HUES48 (cell line): ENCODE measurements around the gene CRLF1.

ENCODE experiments used
- H3K27ac ChIP-seq: one replicate; pipeline ENCODE4 v1.7.0; 2013; ENCODE audit warnings: low read depth, low read length, inconsistent platforms
- H3K27me3 ChIP-seq: 2 replicates; pipeline ENCODE4 v1.6.1; 2013; ENCODE audit warnings: mild to moderate bottlenecking, low read length; ENCODE audit not compliant: control insufficient read depth, insufficient read depth
- H3K36me3 ChIP-seq: 2 replicates; pipeline ENCODE4 v1.6.1; 2013; ENCODE audit warnings: low read length; ENCODE audit not compliant: control insufficient read depth, insufficient read depth
- H3K4me1 ChIP-seq: 2 replicates; pipeline ENCODE4 v1.6.1; 2013; ENCODE audit warnings: mild to moderate bottlenecking, low read length; ENCODE audit not compliant: control insufficient read depth, insufficient read depth
- H3K4me3 ChIP-seq: 2 replicates; pipeline ENCODE4 v1.5.1; 2013; ENCODE audit warnings: mild to moderate bottlenecking, low read depth, low read length
- H3K9ac ChIP-seq: 2 replicates; pipeline ENCODE4 v1.6.1; 2013; ENCODE audit warnings: mild to moderate bottlenecking, low read depth, low read length, moderate library complexity
- H3K9me3 ChIP-seq: 2 replicates; pipeline ENCODE4 v1.6.1; 2013; ENCODE audit warnings: low read length; ENCODE audit not compliant: control insufficient read depth, insufficient read depth

The CRLF1 gene, protein sequence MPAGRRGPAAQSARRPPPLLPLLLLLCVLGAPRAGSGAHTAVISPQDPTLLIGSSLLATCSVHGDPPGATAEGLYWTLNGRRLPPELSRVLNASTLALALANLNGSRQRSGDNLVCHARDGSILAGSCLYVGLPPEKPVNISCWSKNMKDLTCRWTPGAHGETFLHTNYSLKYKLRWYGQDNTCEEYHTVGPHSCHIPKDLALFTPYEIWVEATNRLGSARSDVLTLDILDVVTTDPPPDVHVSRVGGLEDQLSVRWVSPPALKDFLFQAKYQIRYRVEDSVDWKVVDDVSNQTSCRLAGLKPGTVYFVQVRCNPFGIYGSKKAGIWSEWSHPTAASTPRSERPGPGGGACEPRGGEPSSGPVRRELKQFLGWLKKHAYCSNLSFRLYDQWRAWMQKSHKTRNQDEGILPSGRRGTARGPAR

DNA sequence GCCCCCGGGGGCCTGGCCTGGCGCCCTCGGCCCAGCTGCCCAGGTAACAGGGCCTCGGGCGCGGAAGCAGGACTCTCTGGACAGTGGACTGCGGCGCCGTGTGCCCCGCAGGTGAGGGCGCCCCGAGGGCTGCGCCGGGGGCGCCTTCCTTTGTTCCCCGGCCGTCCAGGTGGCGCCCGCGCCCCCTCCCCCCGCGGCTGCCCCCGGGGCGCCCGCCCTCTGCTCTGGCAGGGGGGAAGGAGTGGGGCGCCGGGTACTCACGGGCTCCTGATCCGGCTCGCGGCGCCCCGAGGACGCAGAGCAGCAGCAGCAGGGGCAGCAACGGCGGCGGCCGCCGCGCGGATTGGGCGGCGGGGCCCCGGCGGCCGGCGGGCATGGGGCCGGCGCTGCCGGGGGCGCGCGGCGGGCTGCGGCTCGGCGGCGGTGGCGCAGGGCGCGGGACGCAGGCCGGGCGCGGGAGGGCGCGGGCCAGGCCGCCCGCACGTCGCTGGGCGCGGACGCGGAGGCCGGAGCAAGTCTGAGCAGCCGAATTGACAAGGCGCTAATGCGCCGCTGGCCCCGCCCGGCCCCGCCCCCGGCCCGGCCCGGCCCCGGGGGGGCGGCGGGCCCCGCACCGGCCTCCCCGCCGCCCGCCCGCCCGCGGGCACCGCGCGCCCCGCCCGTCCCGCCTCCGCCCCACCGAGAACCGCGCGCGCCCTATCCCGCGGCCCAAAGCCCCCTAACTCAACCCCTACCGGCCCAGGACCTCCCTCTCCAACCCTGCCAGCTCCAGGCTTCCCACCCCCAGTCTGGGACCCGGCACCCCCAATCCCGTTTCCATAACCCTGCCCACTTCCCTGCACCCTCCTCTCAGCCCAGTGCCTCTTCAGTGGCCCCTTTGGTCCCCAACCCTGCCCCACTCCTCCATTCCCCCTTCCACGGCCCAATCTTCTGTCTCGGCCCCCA, at the start of gene CRLF1:
TSS of gene CRLF1 (minus strand) at position 519 of the 945 bp plus-strand sequence. CDS start at position 376, 143 bp downstream.
- Histone ChIP-seq H3K9ac (no peak within 1 kb of the TSS), H3K9me3 (no peaks in the 10 kb centered on the region), H3K4me3 (peak within 1 kb of the TSS; percentile 21; the same call in 1 of the 2 replicates), H3K27me3 (peaks cover 95% of the 10 kb centered on the region), H3K27ac (no peak within 1 kb of the TSS), H3K36me3 (no peaks in the 10 kb centered on the region), H3K4me1 (peaks cover 40% of the 10 kb centered on the region)

DNA sequence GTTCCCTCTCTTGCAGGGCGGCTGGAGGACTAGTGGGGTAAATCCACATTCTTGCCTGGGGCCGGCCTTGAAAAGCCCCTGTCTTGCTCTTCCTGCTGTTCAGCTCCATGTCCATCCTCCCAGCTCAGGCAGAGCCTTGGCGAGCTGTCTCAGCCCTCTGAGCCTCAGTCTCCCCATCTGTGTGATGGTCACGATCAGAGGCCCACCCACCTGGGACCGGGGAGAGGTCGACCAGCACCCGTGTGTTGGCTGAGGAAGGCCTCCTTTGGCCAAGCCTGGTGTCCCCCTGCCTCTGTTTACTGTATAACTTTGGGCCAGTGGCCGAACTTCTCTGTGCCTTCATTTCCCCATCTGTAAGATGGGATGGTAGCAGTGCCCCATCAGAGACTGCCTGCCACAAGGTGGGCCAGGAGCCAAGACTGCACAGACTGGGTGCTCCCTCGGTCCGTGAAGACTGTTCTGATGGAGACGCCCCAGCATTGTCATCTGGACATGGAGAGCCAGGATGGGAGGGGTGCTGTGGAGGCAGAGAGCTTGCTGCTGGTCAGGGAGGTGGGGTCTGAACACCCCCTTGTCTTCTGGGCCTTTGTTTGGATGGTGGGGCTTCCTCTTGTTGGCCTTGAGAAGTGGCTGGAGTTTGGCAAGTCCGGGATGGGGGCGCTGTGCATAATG, 48.7 kb upstream of the CRLF1 start:
- Histone ChIP-seq H3K9ac (no peak overlapping the region), H3K36me3 (no peaks in the 10 kb centered on the region), H3K27me3 (no peaks in the 10 kb centered on the region), H3K4me3 (no peak overlapping the region), H3K4me1 (no peaks in the 10 kb centered on the region), H3K9me3 (no peaks in the 10 kb centered on the region), H3K27ac (no peak overlapping the region)

DNA sequence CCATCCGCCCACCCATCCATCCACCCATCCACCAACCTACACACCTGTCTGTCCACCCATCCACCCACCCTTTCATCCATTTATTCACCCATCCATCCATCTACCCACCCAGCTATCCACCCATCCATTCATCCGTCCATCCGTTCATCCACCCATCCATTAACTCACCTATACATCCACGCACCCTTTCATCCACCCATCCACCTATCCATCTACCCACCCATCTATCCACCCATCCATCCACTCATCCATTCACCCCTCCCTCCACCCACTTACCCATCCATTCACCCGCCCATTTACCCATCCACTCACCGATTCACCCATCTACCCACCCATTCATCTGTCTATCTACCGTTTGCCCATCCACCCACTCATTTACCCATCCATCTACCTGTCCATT, 47.9 kb upstream of the CRLF1 start:
- Histone ChIP-seq H3K9ac (no peak overlapping the region), H3K36me3 (no peaks in the 10 kb centered on the region), H3K27ac (no peak overlapping the region), H3K4me1 (no peaks in the 10 kb centered on the region), H3K27me3 (no peaks in the 10 kb centered on the region), H3K9me3 (no peaks in the 10 kb centered on the region), H3K4me3 (no peak overlapping the region)

DNA sequence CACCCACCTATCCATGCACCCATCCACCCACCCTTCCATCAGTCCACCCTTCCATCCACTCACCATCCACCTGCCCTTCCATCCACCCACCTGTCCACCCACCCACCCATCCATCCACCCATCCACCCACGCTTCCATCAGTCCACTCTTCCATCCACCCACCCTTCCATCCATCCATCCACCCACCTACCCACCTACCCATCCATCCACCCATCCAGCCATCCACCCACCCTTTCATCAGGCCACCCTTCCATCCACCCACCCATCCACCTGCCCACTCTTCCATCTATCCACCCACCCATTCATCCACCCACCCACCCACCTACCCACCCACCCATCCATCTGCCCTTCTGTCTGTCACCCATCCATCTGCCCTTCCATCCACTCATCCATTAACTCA, 47.3 kb upstream of the CRLF1 start:
- Histone ChIP-seq H3K27ac (no peak overlapping the region), H3K4me1 (no peaks in the 10 kb centered on the region), H3K4me3 (no peak overlapping the region), H3K9me3 (no peaks in the 10 kb centered on the region), H3K9ac (no peak overlapping the region), H3K27me3 (no peaks in the 10 kb centered on the region), H3K36me3 (no peaks in the 10 kb centered on the region)

DNA sequence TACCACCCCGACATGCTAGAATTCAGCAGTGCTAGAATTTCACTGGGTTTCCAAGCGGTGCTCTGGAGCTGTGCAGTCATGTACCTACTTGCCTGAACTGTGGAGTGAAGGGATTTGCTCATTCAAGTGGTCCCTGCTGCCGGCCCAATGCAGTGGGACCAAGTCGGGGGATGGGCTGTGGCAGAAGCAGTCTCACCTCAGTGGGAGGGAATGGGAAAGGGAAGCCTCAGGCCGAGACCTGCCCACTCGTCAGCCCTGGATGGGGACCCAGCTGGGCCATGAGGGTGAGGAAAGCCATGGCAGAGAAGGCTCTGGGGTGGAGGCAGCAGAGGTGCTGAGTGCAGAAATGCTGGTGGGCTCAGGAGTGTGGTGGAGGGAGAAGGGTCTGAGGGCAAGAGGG, 45.1 kb upstream of the CRLF1 start:
- Histone ChIP-seq H3K9me3 (no peaks in the 10 kb centered on the region), H3K27ac (no peak overlapping the region), H3K9ac (no peak overlapping the region), H3K4me3 (no peak overlapping the region), H3K36me3 (no peaks in the 10 kb centered on the region), H3K4me1 (no peaks in the 10 kb centered on the region), H3K27me3 (no peaks in the 10 kb centered on the region)

DNA sequence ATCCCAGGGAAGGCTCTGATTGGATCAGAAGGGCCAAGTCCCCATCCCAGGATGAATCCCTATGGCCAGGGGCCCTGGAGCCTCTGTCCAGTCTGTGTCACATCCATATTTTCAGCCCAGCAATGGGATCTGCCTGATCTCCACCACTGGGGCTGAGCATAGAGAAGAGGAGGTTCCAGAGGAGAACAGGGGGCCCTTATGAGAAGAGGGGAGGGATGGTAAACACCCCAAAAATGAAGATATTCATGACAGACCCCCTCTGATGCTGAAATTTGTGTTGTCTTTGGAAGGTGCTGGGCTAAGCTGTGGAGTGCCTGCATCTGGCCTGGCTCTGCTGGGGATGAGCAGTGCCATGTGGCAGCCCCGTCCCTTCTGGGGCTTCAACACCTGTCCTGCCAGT, 44.7 kb upstream of the CRLF1 start:
- no peaks in the 10 kb centered on the region for H3K27me3 ChIP-seq
- H3K4me3 ChIP-seq = no peak overlapping the region
- H3K36me3 ChIP-seq = no peaks in the 10 kb centered on the region
- H3K9me3 ChIP-seq = no peaks in the 10 kb centered on the region
- H3K9ac ChIP-seq = no peak overlapping the region
- no peaks in the 10 kb centered on the region for H3K4me1 ChIP-seq
- no peak overlapping the region for H3K27ac ChIP-seq

DNA sequence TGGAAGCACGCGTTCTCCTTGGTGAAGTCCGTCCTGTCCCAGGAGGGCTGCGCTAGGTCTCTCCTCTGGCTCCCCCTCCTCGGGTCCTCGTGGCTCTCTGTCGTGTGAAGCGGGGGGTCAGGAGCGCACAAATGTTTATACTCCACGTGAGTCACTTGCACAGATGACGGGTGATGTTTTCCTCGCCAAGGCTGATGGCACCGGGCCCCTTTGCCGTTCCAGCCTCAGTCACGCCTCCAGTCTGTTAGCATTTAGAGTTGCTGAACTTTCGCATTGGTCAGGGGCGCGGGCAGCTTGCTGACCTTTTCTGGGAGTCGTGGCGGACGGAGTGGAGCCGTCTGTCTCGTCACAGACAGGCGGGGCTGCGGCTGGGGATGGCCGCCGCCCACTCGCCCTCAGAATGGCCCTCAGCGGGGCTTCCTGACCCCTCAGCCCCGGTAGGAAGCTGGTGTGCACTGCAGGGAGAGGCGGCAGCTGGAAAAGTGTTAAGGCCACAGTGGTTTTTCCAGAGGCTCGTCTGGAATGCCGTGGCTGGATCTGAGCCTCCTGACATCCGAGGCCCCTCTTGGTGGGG, 44.0 kb upstream of the CRLF1 start:
- no peak overlapping the region for H3K4me3 ChIP-seq
- H3K36me3 ChIP-seq = no peaks in the 10 kb centered on the region
- no peaks in the 10 kb centered on the region for H3K27me3 ChIP-seq
- no peaks in the 10 kb centered on the region for H3K4me1 ChIP-seq
- H3K9me3 ChIP-seq = no peaks in the 10 kb centered on the region
- H3K27ac ChIP-seq = no peak overlapping the region
- no peak overlapping the region for H3K9ac ChIP-seq

DNA sequence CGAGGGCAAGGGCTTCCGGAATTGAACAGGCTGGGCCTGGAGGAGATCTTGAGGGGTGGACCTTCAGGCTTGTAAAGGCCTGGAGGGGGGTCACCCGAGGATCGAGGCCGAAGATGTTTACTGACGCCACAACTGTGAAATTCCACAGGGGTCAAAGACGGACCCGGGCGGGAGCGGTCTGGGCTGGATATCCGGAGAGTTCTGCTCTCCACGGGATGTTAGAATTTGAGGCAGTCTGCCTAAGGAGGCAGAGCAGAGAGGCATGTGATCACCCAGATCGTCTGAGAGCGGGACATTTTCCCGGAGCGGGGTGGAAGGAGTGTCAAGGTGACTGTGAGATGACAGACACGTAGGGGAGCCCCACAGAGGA, 43.4 kb upstream of the CRLF1 start:
- no peak overlapping the region for H3K9ac ChIP-seq
- H3K4me1 ChIP-seq = peaks cover 4% of the 10 kb centered on the region; the same call in 1 of the 2 replicates
- H3K27ac ChIP-seq = peak overlapping the region; percentile 40
- no peaks in the 10 kb centered on the region for H3K9me3 ChIP-seq
- H3K36me3 ChIP-seq = no peaks in the 10 kb centered on the region
- no peak overlapping the region for H3K4me3 ChIP-seq
- no peaks in the 10 kb centered on the region for H3K27me3 ChIP-seq

DNA sequence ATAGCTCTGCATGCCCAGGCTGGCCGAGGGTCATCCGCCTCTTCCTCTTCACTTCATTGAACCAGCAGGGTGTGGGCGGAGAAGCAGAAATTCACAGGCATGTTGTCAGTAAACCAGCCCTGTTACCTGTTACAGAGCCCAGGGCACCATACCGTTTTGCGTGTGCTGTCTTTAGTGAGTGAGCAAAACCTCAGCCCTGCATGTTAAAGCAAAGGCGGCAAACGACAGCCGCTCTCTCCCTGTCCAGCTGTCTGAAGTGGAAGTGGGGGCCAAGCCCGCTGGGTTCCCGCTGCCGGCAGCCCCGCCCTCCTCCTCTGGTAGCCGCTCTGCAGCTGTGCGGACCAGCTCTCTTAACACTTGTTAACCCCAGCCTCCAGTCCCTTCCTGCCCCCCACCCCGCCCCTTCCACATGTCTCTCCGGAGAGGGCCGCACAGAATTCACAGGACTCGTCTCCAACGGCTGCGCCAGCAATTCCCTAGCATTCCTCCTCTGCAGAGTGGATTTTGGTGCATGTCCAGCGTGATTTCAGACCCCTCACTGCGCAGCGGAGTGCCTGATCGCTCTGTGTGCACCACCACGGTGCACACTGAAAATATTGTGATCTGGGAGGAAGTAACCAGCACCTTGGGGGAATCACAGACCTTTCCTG, 42.9 kb upstream of the CRLF1 start:
- Histone ChIP-seq H3K4me3 (no peak overlapping the region), H3K36me3 (no peaks in the 10 kb centered on the region), H3K9me3 (no peaks in the 10 kb centered on the region), H3K4me1 (peaks cover 6% of the 10 kb centered on the region; the same call in 1 of the 2 replicates), H3K27me3 (no peaks in the 10 kb centered on the region), H3K27ac (peak overlapping the region; percentile 40), H3K9ac (no peak overlapping the region)

DNA sequence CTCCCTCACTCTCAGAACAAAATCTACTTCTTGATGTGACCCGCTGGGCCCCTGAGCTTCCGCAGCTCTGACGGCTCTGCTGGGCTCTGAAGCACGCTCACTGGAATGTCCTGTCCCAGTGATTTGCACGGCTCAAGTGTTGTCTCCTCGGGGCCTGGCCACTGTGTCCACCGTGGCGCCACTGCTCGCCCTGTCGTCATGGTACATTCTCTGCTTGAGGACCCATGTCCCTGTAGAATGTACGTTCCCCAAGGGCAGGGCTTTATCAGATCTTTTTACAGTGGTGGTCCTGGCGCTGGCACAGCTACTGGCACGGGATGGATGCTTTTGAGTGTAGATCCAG, 42.3 kb upstream of the CRLF1 start:
- Histone ChIP-seq H3K27ac (no peak overlapping the region), H3K9ac (no peak overlapping the region), H3K36me3 (no peaks in the 10 kb centered on the region), H3K4me1 (peaks cover 6% of the 10 kb centered on the region; the same call in 1 of the 2 replicates), H3K9me3 (no peaks in the 10 kb centered on the region), H3K27me3 (no peaks in the 10 kb centered on the region), H3K4me3 (no peak overlapping the region)
